ENCODE data around the gene CAPN14. TPM values are rescaled to one million over a fixed set of nuclear protein-coding genes. Genes with fewer than 3 reads are reported as not detected.
A peak's percentile ranks its signal among the peaks of the same experiment; 100 is the strongest.

Gene CAPN14
- total RNA-seq, 1 donor from 2014 or later, result 3.3 TPM

GRCh38 chr2:31214444-31214915, 2.8 kb downstream of the CAPN14 start:
- DNase-seq, result no peak
- Mint-ChIP-seq H3K9me3 (no peaks in the 10 kb centered on the region), H3K27me3 (no peaks in the 10 kb centered on the region), H3K27ac (peak overlapping the region; percentile 99), H3K4me1 (peaks cover 65% of the 10 kb centered on the region), H3K4me3 (peak overlapping the region; percentile 44), H3K36me3 (ENCODE audit: low read depth) (no peaks in the 10 kb centered on the region)
- TF ChIP-seq CTCF (IDR thresholded peaks at IDR 0.05), result no peak
- no peak for ATAC-seq (ENCODE audit: low read depth)
- ChIA-PET CTCF (interaction anchor here (2.6 kb wide), 1 partner anchor 44 kb away, joined by 15 read pairs; no protein-coding TSS in a partner anchor), POLR2A (interaction anchor here (0.6 to 3.5 kb wide), 6 partner anchors 8 to 43 kb away, joined by 3 to 30 read pairs (median 4); partner anchors contain the start of gene EHD3)
- intact Hi-C loops (cut with micrococcal nuclease), result no loop called here

GRCh38 chr2:31213601-31214443, 3.5 kb downstream of the CAPN14 start:
- TF ChIP-seq CTCF (IDR thresholded peaks at IDR 0.05), result no peak
- POLR2A ChIA-PET, result interaction anchor here (0.6 to 3.5 kb wide), 5 partner anchors 9 to 44 kb away, joined by 3 to 30 read pairs (median 4); no protein-coding TSS in a partner anchor
- Mint-ChIP-seq H3K4me3 (peak overlapping the region; percentile 44), H3K9me3 (no peaks in the 10 kb centered on the region), H3K36me3 (ENCODE audit: low read depth) (no peaks in the 10 kb centered on the region), H3K4me1 (peaks cover 63% of the 10 kb centered on the region), H3K27me3 (no peaks in the 10 kb centered on the region), H3K27ac (peak overlapping the region; percentile 99)
- intact Hi-C loops (cut with micrococcal nuclease), result no loop called here
- DNase-seq (no peak), ATAC-seq (ENCODE audit: low read depth) (peak; percentile 22)
- CTCF ChIA-PET, result interaction anchor here (2.6 kb wide), 1 partner anchor 43 kb away, joined by 15 read pairs; no protein-coding TSS in a partner anchor

GRCh38 chr2:31212659-31213600, 4.4 kb downstream of the CAPN14 start:
- H3K4me3 Mint-ChIP-seq, result no peak overlapping the region
- ChIA-PET CTCF (interaction anchor here (2.6 kb wide), 1 partner anchor 42 kb away, joined by 15 read pairs; no protein-coding TSS in a partner anchor), POLR2A (interaction anchor here (1.6 kb wide), 1 partner anchor 10 kb away, joined by 4 read pairs; no protein-coding TSS in a partner anchor)
- H3K4me1 Mint-ChIP-seq, result peaks cover 63% of the 10 kb centered on the region
- no peaks in the 10 kb centered on the region for H3K9me3 Mint-ChIP-seq
- H3K27ac Mint-ChIP-seq, result no peak overlapping the region
- intact Hi-C loops (cut with micrococcal nuclease), result no loop called here
- TF ChIP-seq CTCF (IDR thresholded peaks at IDR 0.05), result no peak
- no peaks in the 10 kb centered on the region for H3K36me3 Mint-ChIP-seq (ENCODE audit: low read depth)
- no peak for DNase-seq
- no peaks in the 10 kb centered on the region for H3K27me3 Mint-ChIP-seq
- no peak for ATAC-seq (ENCODE audit: low read depth)

- ChIA-PET CTCF (interaction anchor here (1.2 to 2.4 kb wide), 2 partner anchors 48 to 125 kb away, joined by 7 to 11 read pairs; no protein-coding TSS in a partner anchor), POLR2A (interaction anchor here (0.7 to 2.5 kb wide), 5 partner anchors 11 to 48 kb away, joined by 3 to 13 read pairs (median 3); partner anchors contain the start of gene EHD3)
- peaks cover 2% of the 10 kb centered on the region for H3K36me3 Mint-ChIP-seq (ENCODE audit: low read depth)
- ATAC-seq (ENCODE audit: low read depth), result no peak
- no peak for DNase-seq
- H3K4me3 Mint-ChIP-seq, result no peak overlapping the region
- intact Hi-C loops (cut with micrococcal nuclease), result loop anchor here (1.0 to 2.0 kb wide), 3 partner anchors 9 to 125 kb away; partner anchors contain the start of gene CAPN14
- no peaks in the 10 kb centered on the region for H3K27me3 Mint-ChIP-seq
- peak overlapping the region; percentile 56 for H3K27ac Mint-ChIP-seq
- H3K9me3 Mint-ChIP-seq, result no peaks in the 10 kb centered on the region
- H3K4me1 Mint-ChIP-seq, result peaks cover 22% of the 10 kb centered on the region
- TF ChIP-seq CTCF (IDR thresholded peaks at IDR 0.05), result no peak
Observed at GRCh38 chr2:31208240-31208639, 9.1 kb downstream of the CAPN14 start.

Measured in activated B cell treated with CpG ODN at 0.5 μM for 24 hours (primary cell).